ENCODE data around the gene OR52E5. TPM values are rescaled to one million over a fixed set of nuclear protein-coding genes. Genes with fewer than 3 reads are reported as not detected.

The OR52E5 gene
- total and polyA plus RNA-seq, 10 donors = not detected

Other genes starting within 250 kb of the OR52E5 start
- gene TRIM5, start 208.1 kb upstream of the OR52E5 start, total RNA-seq = 10 to 100 TPM; 31.1 to 44.3 (median 34.2) TPM
- 10 to 100 TPM in 1 of 3 donors, 1 to 10 TPM in 2; 7.8 to 13.6 (median 9.0) TPM for gene TRIM5, start 208.1 kb upstream of the OR52E5 start, polyA plus RNA-seq
- 100 to 1,000 TPM; 232 to 336 (median 282) TPM for gene TRIM22, start 203.4 kb upstream of the OR52E5 start, total RNA-seq
- 100 to 1,000 TPM; 152 to 169 (median 162) TPM for gene TRIM22, start 203.4 kb upstream of the OR52E5 start, polyA plus RNA-seq
- 1 to 10 TPM in 4 of 7 donors, under 1 TPM in 3; 0.27 to 1.8 (median 1.0) TPM for gene OR56B1, start 156.8 kb upstream of the OR52E5 start, total RNA-seq
- gene OR56B1, start 156.8 kb upstream of the OR52E5 start, polyA plus RNA-seq = under 1 TPM; 0.06 to 0.11 (median 0.08) TPM
- gene OR52N4, start 139.0 kb upstream of the OR52E5 start, total RNA-seq = 1 to 10 TPM in 6 of 7 donors, under 1 TPM in 1; 0.91 to 6.0 (median 1.6) TPM
- gene OR52N4, start 139.0 kb upstream of the OR52E5 start, polyA plus RNA-seq = 1 to 10 TPM in 2 of 3 donors, under 1 TPM in 1; 0.99 to 3.7 (median 1.1) TPM
- not detected for gene OR52N5, start 109.9 kb upstream of the OR52E5 start, total RNA-seq
- not detected for gene OR52N5, start 109.9 kb upstream of the OR52E5 start, polyA plus RNA-seq
- not detected for gene OR52N1, start 101.9 kb upstream of the OR52E5 start, total RNA-seq
- gene OR52N1, start 101.9 kb upstream of the OR52E5 start, polyA plus RNA-seq = not detected
- gene OR52N2, start 84.3 kb upstream of the OR52E5 start, total RNA-seq = not detected
- under 1 TPM in 1 of 3 donors, not detected in 2; 0.67 TPM for gene OR52N2, start 84.3 kb upstream of the OR52E5 start, polyA plus RNA-seq
- not detected for gene OR52E6, start 51.3 kb upstream of the OR52E5 start, total RNA-seq
- gene OR52E6, start 51.3 kb upstream of the OR52E5 start, polyA plus RNA-seq = not detected
- not detected for gene OR52E8, start 35.5 kb upstream of the OR52E5 start, total RNA-seq
- not detected for gene OR52E8, start 35.5 kb upstream of the OR52E5 start, polyA plus RNA-seq
- not detected for gene OR52E4, start 12.6 kb upstream of the OR52E5 start, total RNA-seq
- gene OR52E4, start 12.6 kb upstream of the OR52E5 start, polyA plus RNA-seq = not detected
- gene OR56A3, start 49.0 kb downstream of the OR52E5 start, total RNA-seq = not detected
- not detected for gene OR56A3, start 49.0 kb downstream of the OR52E5 start, polyA plus RNA-seq
- gene OR56A5, start 75.3 kb downstream of the OR52E5 start, total RNA-seq = not detected
- gene OR56A5, start 75.3 kb downstream of the OR52E5 start, polyA plus RNA-seq = not detected
- gene OR52L1, start 93.8 kb downstream of the OR52E5 start, total RNA-seq = not detected
- not detected for gene OR52L1, start 93.8 kb downstream of the OR52E5 start, polyA plus RNA-seq
- gene OR56A4, start 113.7 kb downstream of the OR52E5 start, total RNA-seq = under 1 TPM in 2 of 7 donors, not detected in 5; 0.07 to 0.11 TPM
- not detected for gene OR56A4, start 113.7 kb downstream of the OR52E5 start, polyA plus RNA-seq
- under 1 TPM in 3 of 7 donors, not detected in 4; 0.09 to 0.19 (median 0.13) TPM for gene OR56A1, start 137.6 kb downstream of the OR52E5 start, total RNA-seq
- not detected for gene OR56A1, start 137.6 kb downstream of the OR52E5 start, polyA plus RNA-seq
- not detected for gene OR56B4, start 214.5 kb downstream of the OR52E5 start, total RNA-seq
- gene OR56B4, start 214.5 kb downstream of the OR52E5 start, polyA plus RNA-seq = not detected